Subcutaneous abdominal adipose tissue (tissue), 5 donors: ENCODE data around the gene MORC4.

Experiments used
- H3K27ac ChIP-seq: one replicate; pipeline ENCODE4 v1.7.0; 2013; ENCODE audit warnings: low read depth, mild to moderate bottlenecking, inconsistent platforms, low read length, moderate library complexity
- H3K27me3 ChIP-seq, 5 donors: one replicate each; pipeline ENCODE4 v1.7.0; 2013; ENCODE audit warnings: low read length in 5 of 5, inconsistent platforms in 1 of 5; ENCODE audit not compliant: control insufficient read depth in 5 of 5, insufficient read depth in 4 of 5
- H3K36me3 ChIP-seq, 5 donors: one replicate each; pipeline ENCODE4 v1.7.0; 2013; ENCODE audit warnings: low read length in 5 of 5; ENCODE audit not compliant: control insufficient read depth in 5 of 5, insufficient read depth in 5 of 5
- H3K4me1 ChIP-seq, 5 donors: one replicate each; pipeline ENCODE4 v1.7.0; 2013; ENCODE audit warnings: low read length in 5 of 5, mild to moderate bottlenecking in 3 of 5, moderate library complexity in 1 of 5; ENCODE audit not compliant: control insufficient read depth in 5 of 5, insufficient read depth in 5 of 5
- H3K4me3 ChIP-seq, 5 donors: one replicate each; pipeline ENCODE4 v1.7.0; 2013; ENCODE audit warnings: low read length in 5 of 5, low read depth in 1 of 5
- H3K9ac ChIP-seq, 5 donors: one replicate each; pipeline ENCODE4 v1.7.0; 2013; ENCODE audit warnings: low read length in 5 of 5, mild to moderate bottlenecking in 4 of 5, moderate library complexity in 3 of 5
- H3K9me3 ChIP-seq, 5 donors: one replicate each; pipeline ENCODE4 v1.7.0; 2013; ENCODE audit warnings: low read length in 5 of 5; ENCODE audit not compliant: control insufficient read depth in 5 of 5
- donor health status: healthy.
- donor health status: healthy.
- donor health status: healthy.
- donor health status: healthy.
- donor health status: healthy.

The MORC4 gene

DNA sequence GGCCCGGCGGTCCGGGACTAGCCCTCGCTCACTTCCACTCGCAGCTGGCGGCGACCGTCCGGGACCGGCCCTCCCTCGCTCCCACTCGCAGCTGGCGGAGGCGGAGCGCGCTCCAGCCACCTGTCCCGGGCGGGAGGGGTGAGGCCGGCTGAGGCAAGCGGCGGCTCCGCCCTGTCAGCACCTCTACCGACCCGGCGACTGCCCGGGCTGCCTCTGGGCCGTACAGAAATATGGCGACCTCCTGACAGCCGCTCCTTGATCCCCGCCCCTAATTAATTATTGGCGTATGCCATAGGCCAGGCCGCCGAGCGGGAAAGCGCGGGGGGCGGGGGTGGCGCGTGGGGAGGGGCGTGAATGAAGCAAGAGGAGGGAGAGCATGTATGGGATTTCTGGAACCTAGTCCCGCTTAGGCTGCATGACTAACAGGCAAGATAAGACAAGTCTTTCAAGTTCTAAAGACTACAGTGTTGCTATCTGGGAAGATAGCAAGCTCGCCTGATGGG, at the start of gene MORC4:
MORC4 (minus strand) TSS at position 200 of the 503 bp plus-strand sequence. CDS start 243 bp downstream, outside the sequence.
- H3K36me3 ChIP-seq: no peaks in the 10 kb centered on the region
- H3K27me3 ChIP-seq: peaks cover 0 to 11% (median 9%) of the 10 kb centered on the region in 5 donors
- no peak within 1 kb of the TSS for H3K27ac ChIP-seq
- H3K9me3 ChIP-seq: peaks cover 0 to 6% (median 0%) of the 10 kb centered on the region in 5 donors
- H3K4me3 ChIP-seq: peak within 1 kb of the TSS; percentile 53 to 71 (median 68)
- H3K4me1 ChIP-seq: peaks cover 0 to 12% (median 4%) of the 10 kb centered on the region in 5 donors
- peak within 1 kb of the TSS in 4 of 5 donors; percentile 30 to 66 (median 46) for H3K9ac ChIP-seq

DNA sequence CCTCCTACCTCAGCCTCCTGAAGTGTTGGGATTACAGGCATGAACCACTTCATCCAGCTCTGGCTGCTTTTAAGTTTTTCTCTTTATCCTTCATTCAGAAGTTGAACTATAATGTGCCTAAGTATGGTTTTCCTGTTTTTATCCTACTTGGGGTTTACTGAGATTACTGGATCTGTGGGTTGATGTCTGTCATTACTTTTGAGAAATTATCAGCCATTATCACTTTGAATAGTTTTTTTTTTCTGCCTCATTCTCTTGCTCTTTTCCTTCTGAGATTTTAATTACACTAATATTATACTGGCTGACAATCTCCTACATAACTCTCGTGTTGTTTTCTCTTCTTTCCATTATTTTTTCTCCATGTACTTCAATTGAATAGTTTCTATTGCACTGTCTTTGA, 47.6 kb upstream of the MORC4 start:
- peaks cover 0 to 6% (median 2%) of the 10 kb centered on the region in 5 donors for H3K27me3 ChIP-seq
- no peak overlapping the region for H3K9ac ChIP-seq
- H3K9me3 ChIP-seq: no peaks in the 10 kb centered on the region
- no peaks in the 10 kb centered on the region for H3K36me3 ChIP-seq
- H3K4me1 ChIP-seq: no peaks in the 10 kb centered on the region
- no peak overlapping the region for H3K27ac ChIP-seq
- H3K4me3 ChIP-seq: no peak overlapping the region

DNA sequence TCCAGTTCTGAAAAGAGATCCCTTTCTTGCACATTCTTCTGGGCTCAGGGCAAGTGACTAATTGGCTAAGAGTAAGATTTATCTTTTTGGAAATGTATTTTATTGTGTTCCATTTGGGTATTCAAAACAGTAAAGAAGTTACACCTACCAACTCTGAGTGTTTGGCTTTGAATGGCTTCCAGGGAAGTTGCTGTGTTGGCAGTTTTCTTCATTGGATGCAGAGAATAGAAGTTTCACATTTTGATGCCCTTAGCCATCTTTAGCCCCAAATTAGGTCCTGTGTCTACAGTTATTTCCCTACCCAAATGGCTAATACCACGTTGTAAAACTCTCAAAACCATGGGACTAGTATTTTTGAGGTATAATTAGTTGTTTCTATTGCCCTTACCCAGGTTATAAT, 29.7 kb upstream of the MORC4 start:
- no peak overlapping the region for H3K4me3 ChIP-seq
- H3K4me1 ChIP-seq: no peaks in the 10 kb centered on the region
- no peaks in the 10 kb centered on the region for H3K36me3 ChIP-seq
- H3K27me3 ChIP-seq: peaks cover 0 to 10% (median 3%) of the 10 kb centered on the region in 5 donors
- H3K27ac ChIP-seq: no peak overlapping the region
- H3K9ac ChIP-seq: no peak overlapping the region
- H3K9me3 ChIP-seq: no peaks in the 10 kb centered on the region

DNA sequence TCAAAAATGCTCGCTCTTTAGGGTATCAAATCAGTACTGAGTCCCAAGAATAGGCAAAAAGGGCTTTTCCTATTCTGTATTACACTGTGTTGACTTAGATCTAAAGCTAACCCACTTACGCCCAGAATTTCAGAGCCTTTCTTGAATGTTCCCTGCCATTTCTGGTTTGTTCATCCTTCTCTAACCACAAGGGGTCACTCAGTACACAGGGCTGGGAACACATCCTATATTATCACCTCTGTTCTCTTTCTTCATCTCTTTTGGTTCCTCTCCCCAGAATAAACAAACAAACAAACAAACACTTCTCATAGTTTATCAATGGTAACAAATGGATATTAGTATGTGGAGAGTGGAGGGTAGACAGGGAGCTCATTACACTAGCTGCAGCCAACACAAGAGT, 25.5 kb upstream of the MORC4 start:
- Histone ChIP-seq H3K4me1 (no peaks in the 10 kb centered on the region), H3K27ac (no peak overlapping the region), H3K36me3 (no peaks in the 10 kb centered on the region), H3K27me3 (peaks cover 0 to 10% (median 3%) of the 10 kb centered on the region in 5 donors), H3K4me3 (no peak overlapping the region), H3K9me3 (no peaks in the 10 kb centered on the region), H3K9ac (no peak overlapping the region)

DNA sequence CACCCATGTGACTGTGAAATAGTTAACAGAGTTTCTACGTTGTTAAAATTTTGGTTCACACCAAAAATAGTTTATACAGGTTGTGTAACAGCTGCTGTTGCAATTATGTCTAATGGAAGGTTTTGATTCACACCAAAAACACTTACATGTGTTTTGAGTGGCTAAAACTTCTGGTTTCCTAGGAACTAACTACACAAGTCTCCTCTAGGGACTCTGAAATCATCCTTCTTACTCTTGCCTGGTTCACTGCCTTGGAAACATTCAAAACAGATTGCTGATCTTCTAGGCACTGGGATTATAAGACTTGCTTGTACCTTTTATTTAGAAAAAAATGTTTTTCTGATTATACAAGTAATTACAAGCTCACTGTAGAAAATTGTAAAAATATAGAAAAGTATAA, 14.9 kb upstream of the MORC4 start:
- H3K27ac ChIP-seq: no peak overlapping the region
- no peak overlapping the region for H3K4me3 ChIP-seq
- no peaks in the 10 kb centered on the region for H3K9me3 ChIP-seq
- H3K4me1 ChIP-seq: peaks cover 0 to 1% (median 0%) of the 10 kb centered on the region in 5 donors
- peaks cover 0 to 2% (median 0%) of the 10 kb centered on the region in 5 donors for H3K27me3 ChIP-seq
- no peaks in the 10 kb centered on the region for H3K36me3 ChIP-seq
- no peak overlapping the region for H3K9ac ChIP-seq

DNA sequence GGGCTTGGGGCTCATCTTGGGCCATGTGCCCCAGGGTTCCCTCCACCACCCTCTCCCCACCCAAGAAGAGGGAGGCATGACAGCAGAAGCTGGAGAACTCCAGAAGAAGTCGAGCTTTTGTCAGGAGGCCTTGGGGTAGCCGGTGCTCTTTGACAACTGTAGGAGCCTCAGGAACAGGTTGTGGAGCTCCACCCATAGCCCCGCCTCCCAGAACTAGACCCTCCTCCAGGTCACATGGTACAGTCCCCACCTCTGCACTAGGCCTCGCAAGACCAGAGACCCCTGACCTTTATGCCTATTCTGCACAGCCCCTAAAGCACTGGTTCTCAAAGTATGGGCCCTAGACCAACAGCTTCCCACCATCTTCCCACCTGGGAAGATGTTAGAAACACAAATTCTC, 8.0 kb upstream of the MORC4 start:
- peaks cover 0 to 13% (median 9%) of the 10 kb centered on the region in 5 donors for H3K27me3 ChIP-seq
- no peak overlapping the region for H3K4me3 ChIP-seq
- H3K9ac ChIP-seq: no peak overlapping the region
- no peaks in the 10 kb centered on the region for H3K9me3 ChIP-seq
- H3K4me1 ChIP-seq: no peaks in the 10 kb centered on the region
- H3K36me3 ChIP-seq: no peaks in the 10 kb centered on the region
- no peak overlapping the region for H3K27ac ChIP-seq

DNA sequence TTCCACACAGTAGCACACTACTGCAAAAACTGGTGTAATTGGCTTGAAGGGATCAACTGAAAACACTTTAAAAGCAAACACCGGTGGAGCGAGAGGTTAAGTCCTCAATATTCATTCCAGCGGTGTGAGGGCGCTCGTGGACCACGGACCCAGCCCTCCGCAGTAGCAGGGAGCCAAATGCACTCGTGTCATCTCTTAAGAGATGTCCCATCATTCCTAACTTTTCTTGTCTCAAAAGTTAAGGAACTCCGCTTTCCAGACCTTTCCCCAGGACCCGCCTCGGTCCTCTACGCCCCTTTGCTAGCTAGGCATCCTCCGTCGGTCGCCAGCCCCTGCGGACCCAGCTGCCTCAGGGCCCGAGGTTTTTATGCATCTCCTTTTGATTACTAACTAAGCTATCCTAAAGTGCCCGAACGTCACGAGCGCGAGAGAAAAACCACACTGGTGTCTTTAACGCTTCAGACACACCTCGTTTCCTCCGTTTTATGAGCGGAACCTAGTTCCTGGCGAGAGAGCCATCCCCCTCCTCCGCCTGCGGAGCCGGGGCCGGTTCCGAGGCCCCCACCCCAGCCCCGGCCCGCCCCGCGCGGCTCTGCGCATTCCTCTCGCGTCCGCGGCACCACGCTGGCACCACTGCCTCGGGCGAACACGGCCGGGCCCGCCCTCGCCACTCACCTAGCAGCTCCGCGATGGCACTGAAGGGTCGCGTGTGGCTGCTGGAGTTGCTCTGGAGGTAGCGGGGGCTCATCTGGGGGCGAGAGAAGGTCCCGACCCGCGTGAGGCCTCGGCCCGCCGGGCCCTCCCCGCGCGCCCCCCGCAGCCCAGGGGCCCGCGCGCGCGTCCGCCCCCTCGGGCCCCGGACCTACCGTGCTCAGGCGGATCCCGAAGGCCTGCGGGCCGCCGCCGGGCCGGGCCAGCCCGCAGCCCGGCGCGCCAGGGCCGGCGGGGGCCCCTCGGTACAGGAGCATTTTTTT, 723 bp downstream of the MORC4 start:
- Histone ChIP-seq H3K9ac (peak overlapping the region in 4 of 5 donors; percentile 26 to 66 (median 42)), H3K4me1 (peaks cover 0 to 12% (median 4%) of the 10 kb centered on the region in 5 donors), H3K27ac (no peak overlapping the region), H3K27me3 (peaks cover 0 to 9% (median 6%) of the 10 kb centered on the region in 5 donors), H3K4me3 (peak overlapping the region; percentile 53 to 71 (median 68)), H3K9me3 (peaks cover 0 to 6% (median 0%) of the 10 kb centered on the region in 5 donors), H3K36me3 (no peaks in the 10 kb centered on the region)

DNA sequence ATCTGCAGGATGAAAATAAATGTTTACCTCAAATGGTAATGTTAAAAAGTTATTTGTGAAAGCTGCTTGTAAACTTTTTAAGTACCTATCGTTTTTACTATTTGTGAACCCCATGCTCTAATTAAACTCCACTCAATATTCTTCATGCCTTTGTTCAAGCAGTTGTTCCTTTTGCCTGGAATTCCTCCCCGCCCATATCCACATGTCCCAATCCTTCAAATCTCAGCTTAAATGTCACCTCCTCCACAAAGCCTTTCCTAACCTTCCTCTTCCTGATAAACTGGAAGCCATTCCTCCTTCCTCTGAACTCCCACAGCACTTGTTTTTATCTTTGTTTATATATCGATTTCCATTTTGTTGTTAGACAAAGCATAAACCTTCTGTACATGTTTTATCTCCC, 2.4 kb downstream of the MORC4 start:
- H3K4me3 ChIP-seq: no peak overlapping the region
- peaks cover 0 to 6% (median 0%) of the 10 kb centered on the region in 5 donors for H3K9me3 ChIP-seq
- H3K36me3 ChIP-seq: peaks cover 0 to 3% (median 0%) of the 10 kb centered on the region in 5 donors
- H3K27me3 ChIP-seq: peaks cover 0 to 4% (median 3%) of the 10 kb centered on the region in 5 donors
- H3K4me1 ChIP-seq: peaks cover 0 to 12% (median 4%) of the 10 kb centered on the region in 5 donors
- no peak overlapping the region for H3K9ac ChIP-seq
- H3K27ac ChIP-seq: no peak overlapping the region

DNA sequence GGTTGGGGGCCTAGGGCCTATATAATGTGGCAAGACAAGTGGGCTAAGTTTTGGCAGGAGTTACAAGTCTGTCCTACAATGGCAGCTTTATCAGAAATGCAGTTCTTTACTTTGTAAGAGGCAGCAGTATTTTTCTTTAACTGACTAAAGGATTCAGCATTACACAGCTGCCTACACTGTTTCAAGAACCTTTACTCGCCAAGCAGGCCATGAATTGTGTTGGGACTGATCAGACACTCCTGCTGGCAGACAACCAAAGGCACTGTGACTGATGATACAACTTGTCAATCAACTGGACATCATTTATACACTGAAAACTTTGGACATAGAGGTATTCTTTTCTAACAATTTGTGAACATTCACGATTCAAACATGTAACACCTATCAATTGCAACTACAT, 4.3 kb downstream of the MORC4 start:
- Histone ChIP-seq H3K9ac (no peak overlapping the region), H3K27me3 (peaks cover 0 to 4% (median 3%) of the 10 kb centered on the region in 5 donors), H3K36me3 (peaks cover 0 to 11% (median 2%) of the 10 kb centered on the region in 5 donors), H3K9me3 (peaks cover 0 to 6% (median 0%) of the 10 kb centered on the region in 5 donors), H3K4me3 (no peak overlapping the region), H3K4me1 (peaks cover 0 to 12% (median 4%) of the 10 kb centered on the region in 5 donors), H3K27ac (no peak overlapping the region)

DNA sequence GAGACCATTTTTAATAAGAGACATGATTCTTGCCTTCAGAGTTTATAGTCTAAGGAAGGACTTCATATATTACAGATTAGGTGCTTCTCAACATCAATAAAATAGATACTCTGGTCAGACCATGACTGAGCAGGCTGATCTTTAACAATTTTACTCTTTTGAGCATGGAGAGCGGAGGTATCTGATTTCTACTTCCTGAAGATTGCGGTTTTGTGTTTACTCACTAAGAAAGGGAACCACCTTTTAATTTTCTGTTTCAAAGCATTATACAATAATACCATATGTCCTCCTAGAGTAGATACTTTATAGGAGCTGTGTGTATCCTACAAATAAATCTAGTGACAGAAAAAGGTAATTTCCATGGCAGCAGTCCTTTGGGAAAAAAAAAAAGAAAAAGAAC, 12.5 kb downstream of the MORC4 start:
- Histone ChIP-seq H3K36me3 (peaks cover 0 to 7% (median 0%) of the 10 kb centered on the region in 5 donors), H3K4me3 (no peak overlapping the region), H3K4me1 (no peaks in the 10 kb centered on the region), H3K9ac (no peak overlapping the region), H3K27me3 (no peaks in the 10 kb centered on the region), H3K27ac (no peak overlapping the region), H3K9me3 (no peaks in the 10 kb centered on the region)
